SU-DHL-6 (cell line): ENCODE measurements around the gene RAD51B.

Experiments
- CTCF ChIP-seq: fragments of 200-600 bp; sonication (generic); IDR thresholded peaks from one replicate; pipeline ENCODE4 v1.5.1; 2017; ENCODE audit warnings: antibody characterized with exemption, mild to moderate bottlenecking, low read length, moderate library complexity; ENCODE audit not compliant: insufficient read depth, poor library complexity, severe bottlenecking
- EZH2phosphoT487 ChIP-seq: fragments of 200-600 bp; sonication (generic), shearing (Covaris generic); conservative IDR thresholded peaks from 2 replicates; pipeline ENCODE4 v1.6.1; 2018; ENCODE audit warnings: mild to moderate bottlenecking, antibody characterized with exemption, low read length, moderate library complexity, mixed read lengths

- TF ChIP-seq EZH2phosphoT487: no peak
- no peak for TF ChIP-seq CTCF
Measured at GRCh38 chr14:68159701-68160633, 340.4 kb downstream of the RAD51B start.
